SU-DHL-6 (cell line): ENCODE results near the gene ADIPOR1.
"Not testable (repeated sequence)": the region's sequence is repeated elsewhere in the genome, so short reads cannot be mapped to it uniquely, and the experiment has no call there.

Source experiments
- H2AFZ ChIP-seq: fragments of 200-600 bp; sonication (generic); 2 replicates; pipeline ENCODE4 v1.6.1; 2014; ENCODE audit warnings: low read depth, mild to moderate bottlenecking, moderate library complexity, mixed read lengths, antibody characterized with exemption, low read length; ENCODE audit not compliant: severe bottlenecking
- H3F3A ChIP-seq: fragments of 200-600 bp; shearing (Covaris generic); 2 replicates; pipeline ENCODE4 v1.6.0; 2016; ENCODE audit warnings: antibody characterized with exemption, mild to moderate bottlenecking; ENCODE audit not compliant: insufficient read depth
- H3K27ac ChIP-seq: fragments of 200-600 bp; sonication (generic); 2 replicates; pipeline ENCODE4 v1.5.1; 2016; ENCODE audit warnings: low read depth, mild to moderate bottlenecking, low read length, moderate library complexity, mixed read lengths
- H3K27me3 ChIP-seq: fragments of 200-600 bp; sonication (generic), shearing (Covaris generic); 2 replicates; pipeline ENCODE4 v1.6.0; 2014; ENCODE audit warnings: mild to moderate bottlenecking, low read length
- H3K36me3 ChIP-seq: fragments of 200-600 bp; sonication (generic); 2 replicates; pipeline ENCODE4 v1.6.1; 2014; ENCODE audit warnings: mild to moderate bottlenecking, low read length, mixed read lengths
- H3K4me2 ChIP-seq: fragments of 300-600, 200-600 bp; shearing (Covaris generic), sonication (generic); 2 replicates; pipeline ENCODE4 v1.6.0; 2014; ENCODE audit warnings: low read length, low read depth, mild to moderate bottlenecking; ENCODE audit not compliant: poor library complexity, severe bottlenecking
- H3K4me3 ChIP-seq: fragments of 200-600 bp; sonication (generic); 2 replicates; pipeline ENCODE4 v1.5.1; 2014; ENCODE audit warnings: antibody characterized with exemption, low read length, mild to moderate bottlenecking, mixed read lengths; ENCODE audit not compliant: insufficient read depth, poor library complexity, severe bottlenecking
- H3K79me2 ChIP-seq: fragments of 200-600 bp; sonication (generic); 2 replicates; pipeline ENCODE4 v1.6.1; 2014; ENCODE audit warnings: mild to moderate bottlenecking, low read length, moderate library complexity; ENCODE audit not compliant: insufficient read depth
- H3K9ac ChIP-seq: fragments of 200-600 bp; sonication (generic); 2 replicates; pipeline ENCODE4 v1.7.0; 2014; ENCODE audit warnings: mild to moderate bottlenecking, low read length
- H3K9me2 ChIP-seq: fragments of 200-600 bp; sonication (generic); replicated peaks from 2 replicates; pipeline ENCODE4 v1.6.1; 2014; ENCODE audit warnings: low read length; ENCODE audit not compliant: insufficient read depth
- H3K9me3 ChIP-seq: fragments of 200-600 bp; sonication (generic); 2 replicates; pipeline ENCODE4 v1.6.1; 2014; ENCODE audit warnings: low read length, mixed read lengths; ENCODE audit not compliant: insufficient read depth
- H4K20me1 ChIP-seq: fragments of 200-600 bp; sonication (generic); 2 replicates; pipeline ENCODE4 v1.6.1; 2014; ENCODE audit warnings: low read depth, mild to moderate bottlenecking, antibody characterized with exemption, low read length, moderate library complexity, mixed read lengths
- EZH2phosphoT487 ChIP-seq: fragments of 200-600 bp; sonication (generic), shearing (Covaris generic); conservative IDR thresholded peaks from 2 replicates; pipeline ENCODE4 v1.6.1; 2018; ENCODE audit warnings: mild to moderate bottlenecking, antibody characterized with exemption, low read length, moderate library complexity, mixed read lengths
- TF ChIP-seq, protein P1 (sequence below): fragments of 200-600 bp; sonication (generic); IDR thresholded peaks from one replicate; pipeline ENCODE4 v1.5.1; 2017; ENCODE audit warnings: antibody characterized with exemption, mild to moderate bottlenecking, low read length, moderate library complexity; ENCODE audit not compliant: insufficient read depth, poor library complexity, severe bottlenecking

Gene ADIPOR1

DNA sequence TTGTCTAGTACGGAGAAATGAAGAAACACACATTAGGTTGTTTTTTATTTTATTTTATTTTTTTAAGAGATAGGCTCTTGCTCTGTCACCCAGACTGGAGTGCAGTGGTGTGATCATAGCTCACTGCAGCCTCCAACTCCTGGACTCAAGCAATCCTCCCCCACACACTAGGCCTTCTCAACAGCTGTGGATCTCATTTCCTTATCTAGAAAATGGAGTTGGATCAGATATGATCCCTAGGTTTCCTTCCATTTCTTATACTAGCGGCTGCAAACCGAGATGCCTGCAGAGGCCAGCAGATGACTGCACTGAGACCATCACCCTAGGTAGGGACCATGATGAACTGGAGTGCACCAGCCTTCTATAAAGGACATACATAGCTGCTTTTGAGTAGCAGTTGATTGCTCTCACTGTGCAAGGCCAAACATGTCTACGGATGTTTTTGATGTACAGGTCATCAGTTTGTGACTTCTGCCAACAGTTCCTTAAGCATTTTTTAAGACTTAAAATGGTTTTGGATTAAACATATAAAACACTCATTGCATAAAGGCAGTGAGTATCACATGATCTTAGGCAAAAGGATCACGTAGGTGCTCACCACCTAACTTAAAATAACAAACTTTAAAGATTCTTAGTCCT is 19.7 kb downstream of the ADIPOR1 start:
- Histone ChIP-seq H3K27ac (no peak overlapping the region), H2AFZ (no peak overlapping the region), H3K9me2 (no peaks in the 10 kb centered on the region), H3K4me3 (no peak overlapping the region), H3F3A (no peaks in the 10 kb centered on the region), H3K36me3 (peaks cover 17% of the 10 kb centered on the region; the same call in 1 of the 2 replicates), H3K4me2 (no peak overlapping the region), H4K20me1 (no peaks in the 10 kb centered on the region), H3K79me2 (no peaks in the 10 kb centered on the region), H3K9me3 (no peaks in the 10 kb centered on the region), H3K9ac (no peak overlapping the region), H3K27me3 (no peaks in the 10 kb centered on the region)
- no peak for TF ChIP-seq EZH2phosphoT487
- TF ChIP-seq, protein P1, sequence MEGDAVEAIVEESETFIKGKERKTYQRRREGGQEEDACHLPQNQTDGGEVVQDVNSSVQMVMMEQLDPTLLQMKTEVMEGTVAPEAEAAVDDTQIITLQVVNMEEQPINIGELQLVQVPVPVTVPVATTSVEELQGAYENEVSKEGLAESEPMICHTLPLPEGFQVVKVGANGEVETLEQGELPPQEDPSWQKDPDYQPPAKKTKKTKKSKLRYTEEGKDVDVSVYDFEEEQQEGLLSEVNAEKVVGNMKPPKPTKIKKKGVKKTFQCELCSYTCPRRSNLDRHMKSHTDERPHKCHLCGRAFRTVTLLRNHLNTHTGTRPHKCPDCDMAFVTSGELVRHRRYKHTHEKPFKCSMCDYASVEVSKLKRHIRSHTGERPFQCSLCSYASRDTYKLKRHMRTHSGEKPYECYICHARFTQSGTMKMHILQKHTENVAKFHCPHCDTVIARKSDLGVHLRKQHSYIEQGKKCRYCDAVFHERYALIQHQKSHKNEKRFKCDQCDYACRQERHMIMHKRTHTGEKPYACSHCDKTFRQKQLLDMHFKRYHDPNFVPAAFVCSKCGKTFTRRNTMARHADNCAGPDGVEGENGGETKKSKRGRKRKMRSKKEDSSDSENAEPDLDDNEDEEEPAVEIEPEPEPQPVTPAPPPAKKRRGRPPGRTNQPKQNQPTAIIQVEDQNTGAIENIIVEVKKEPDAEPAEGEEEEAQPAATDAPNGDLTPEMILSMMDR, result no peak

DNA sequence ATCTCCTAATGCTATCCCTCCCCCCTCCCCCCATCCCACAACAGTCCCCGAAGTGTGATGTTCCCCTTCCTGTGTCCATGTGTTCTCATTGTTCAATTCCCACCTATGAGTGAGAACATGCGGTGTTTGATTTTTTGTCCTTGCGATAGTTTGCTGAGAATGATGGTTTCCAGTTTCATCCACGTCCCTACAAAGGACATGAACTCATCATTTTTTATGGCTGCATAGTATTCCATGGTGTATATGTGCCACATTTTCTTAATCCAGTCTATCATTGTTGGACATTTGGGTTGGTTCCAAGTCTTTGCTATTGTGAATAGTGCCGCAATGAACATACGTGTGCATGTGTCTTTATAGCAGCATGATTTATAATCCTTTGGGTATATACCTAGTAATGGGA is 21.7 kb downstream of the ADIPOR1 start:
- H3K4me2 ChIP-seq, H3K79me2 ChIP-seq, H3K36me3 ChIP-seq, H3K4me3 ChIP-seq, H3K9me2 ChIP-seq, H3K9me3 ChIP-seq, H3K27ac ChIP-seq, H2AFZ ChIP-seq, H4K20me1 ChIP-seq, H3F3A ChIP-seq, H3K27me3 ChIP-seq, H3K9ac ChIP-seq: not testable (repeated sequence)

DNA sequence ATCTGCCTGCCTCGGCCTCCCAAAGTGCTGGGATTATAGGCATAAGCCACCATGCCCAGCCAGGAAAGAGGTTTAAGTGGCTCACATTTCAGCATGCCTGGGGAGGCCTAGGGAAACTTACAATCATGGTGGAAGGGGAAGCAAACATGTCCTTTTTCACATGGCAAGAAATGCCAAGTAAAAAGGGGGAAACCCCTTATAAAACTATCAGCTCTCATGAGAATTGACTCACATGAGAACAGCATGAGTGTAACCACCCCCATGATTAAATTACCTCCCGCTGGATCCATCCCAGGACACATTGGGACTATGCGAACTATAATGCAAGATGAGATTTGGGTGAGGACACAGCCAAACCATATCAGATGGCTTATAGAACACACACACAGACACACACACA is 22.3 kb downstream of the ADIPOR1 start:
- Histone ChIP-seq H3K36me3 (peaks cover 5% of the 10 kb centered on the region; the same call in 1 of the 2 replicates), H3K4me3 (no peak overlapping the region), H3K79me2 (no peaks in the 10 kb centered on the region), H3K4me2 (no peak overlapping the region), H3K27me3 (no peaks in the 10 kb centered on the region), H3K27ac (no peak overlapping the region), H2AFZ (no peak overlapping the region), H3F3A (no peaks in the 10 kb centered on the region), H3K9me3 (no peaks in the 10 kb centered on the region), H3K9ac (no peak overlapping the region), H4K20me1 (no peaks in the 10 kb centered on the region), H3K9me2 (no peaks in the 10 kb centered on the region)
- TF ChIP-seq EZH2phosphoT487, result no peak
- TF ChIP-seq, protein P1, result no peak

DNA sequence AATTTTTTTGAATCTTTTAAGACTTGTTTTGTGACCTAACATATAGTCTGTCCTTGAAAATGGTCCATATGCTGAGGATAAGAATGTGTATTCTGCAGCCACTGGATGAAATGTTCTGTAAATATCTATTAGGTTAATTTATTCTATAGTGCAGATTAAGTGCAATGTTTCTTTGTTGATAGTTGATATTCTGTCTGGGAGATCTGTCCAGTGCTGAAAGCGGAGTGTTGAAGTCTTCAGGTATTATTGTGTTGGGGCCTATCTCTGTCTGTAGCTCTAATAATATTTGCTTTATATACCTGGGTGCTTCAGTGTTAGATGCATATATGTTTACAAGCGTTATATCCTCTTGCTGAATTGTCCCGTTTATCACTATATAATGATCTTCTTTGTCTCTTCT is 23.4 kb downstream of the ADIPOR1 start:
- no peaks in the 10 kb centered on the region for H4K20me1 ChIP-seq
- no peaks in the 10 kb centered on the region for H3F3A ChIP-seq
- H3K27me3 ChIP-seq, result no peaks in the 10 kb centered on the region
- H3K9ac ChIP-seq, result no peak overlapping the region
- no peaks in the 10 kb centered on the region for H3K9me2 ChIP-seq
- H3K79me2 ChIP-seq, result no peaks in the 10 kb centered on the region
- H2AFZ ChIP-seq, result no peak overlapping the region
- H3K36me3 ChIP-seq, result no peaks in the 10 kb centered on the region
- H3K4me3 ChIP-seq, result no peak overlapping the region
- H3K4me2 ChIP-seq, result no peak overlapping the region
- no peak overlapping the region for H3K27ac ChIP-seq
- TF ChIP-seq, protein P1, result no peak
- TF ChIP-seq EZH2phosphoT487, result no peak
- no peaks in the 10 kb centered on the region for H3K9me3 ChIP-seq
